Astrocyte (in vitro differentiated cells and primary cell): ENCODE measurements around the gene HTR7. TPM values are rescaled to one million over a fixed set of nuclear protein-coding genes. Genes with fewer than 3 reads are reported as not detected.
"Not testable (repeated sequence)": the region's sequence is repeated elsewhere in the genome, so short reads cannot be mapped to it uniquely, and the experiment has no call there.

ENCODE experiments used
- DNase-seq: peaks from one replicate; pipeline ENCODE4 v3.0.0-alpha.2; 2010; ENCODE audit warnings: low read depth
- FAIRE-seq: peaks from 2 replicates; lab custom pipeline; 2011; peaks lifted over from hg19 to GRCh38; lab: Jason Lieb, UNC
- H2AFZ ChIP-seq: 2 replicates; pipeline ENCODE4 v1.6.0; 2012; ENCODE audit warnings: low read depth, low read length, inconsistent platforms
- H3K27ac ChIP-seq: 2 replicates; pipeline ENCODE4 v1.5.1; 2011; ENCODE audit warnings: low read depth, low read length, inconsistent platforms
- H3K27me3 ChIP-seq: 2 replicates; pipeline ENCODE4 v1.6.0; 2011; ENCODE audit warnings: low read length, inconsistent platforms; ENCODE audit not compliant: insufficient read depth
- H3K36me3 ChIP-seq: 2 replicates; pipeline ENCODE4 v1.5.1; 2011; ENCODE audit warnings: low read length, inconsistent platforms; ENCODE audit not compliant: insufficient read depth
- H3K4me1 ChIP-seq: 2 replicates; pipeline ENCODE4 v1.5.1; 2011; ENCODE audit warnings: low read length, inconsistent platforms; ENCODE audit not compliant: insufficient read depth
- H3K4me2 ChIP-seq: 2 replicates; pipeline ENCODE4 v1.6.0; 2012; ENCODE audit warnings: low read length, inconsistent platforms
- H3K4me3 ChIP-seq: 2 replicates; pipeline ENCODE4 v1.5.1; 2011; ENCODE audit warnings: low read depth, mild to moderate bottlenecking, low read length, inconsistent platforms; ENCODE audit not compliant: insufficient read depth
- H3K79me2 ChIP-seq: 2 replicates; pipeline ENCODE4 v1.6.0; 2012; ENCODE audit warnings: mild to moderate bottlenecking, low read length, inconsistent platforms; ENCODE audit not compliant: insufficient read depth
- H3K9ac ChIP-seq: 2 replicates; pipeline ENCODE4 v1.6.0; 2012; ENCODE audit warnings: mild to moderate bottlenecking, low read length, inconsistent platforms
- H3K9me3 ChIP-seq: 2 replicates; pipeline ENCODE4 v1.5.1; 2012; ENCODE audit warnings: low read depth, mild to moderate bottlenecking, low read length, inconsistent platforms; ENCODE audit not compliant: insufficient read depth
- H4K20me1 ChIP-seq: 2 replicates; pipeline ENCODE4 v1.6.0; 2012; ENCODE audit warnings: low read length, inconsistent platforms; ENCODE audit not compliant: insufficient read depth
- H3K27ac Mint-ChIP-seq: one replicate; pipeline ENCODE4 v1.8.0; 2021; ENCODE audit warnings: mild to moderate bottlenecking, mixed read lengths; ENCODE audit not compliant: unreplicated experiment
- H3K27me3 Mint-ChIP-seq: one replicate; pipeline ENCODE4 v1.8.0; 2021; ENCODE audit warnings: low read depth, mixed read lengths; ENCODE audit not compliant: unreplicated experiment
- H3K36me3 Mint-ChIP-seq: one replicate; pipeline ENCODE4 v1.8.0; 2021; ENCODE audit warnings: low read depth, mixed read lengths; ENCODE audit not compliant: unreplicated experiment
- H3K4me1 Mint-ChIP-seq: one replicate; pipeline ENCODE4 v1.8.0; 2021; ENCODE audit warnings: low read depth, mixed read lengths; ENCODE audit not compliant: unreplicated experiment
- H3K4me3 Mint-ChIP-seq: one replicate; pipeline ENCODE4 v1.8.0; 2021; ENCODE audit warnings: mild to moderate bottlenecking, moderate library complexity, mixed read lengths; ENCODE audit not compliant: unreplicated experiment
- H3K9me3 Mint-ChIP-seq: one replicate; pipeline ENCODE4 v1.8.0; 2021; ENCODE audit warnings: mild to moderate bottlenecking, mixed read lengths; ENCODE audit not compliant: unreplicated experiment
- EZH2 ChIP-seq: IDR thresholded peaks from 2 replicates; pipeline ENCODE4 v1.6.1; 2012; ENCODE audit warnings: mild to moderate bottlenecking, low read length, inconsistent platforms; ENCODE audit not compliant: insufficient read depth
- total RNA-seq: library from RNA; stranded (reverse); gene quantifications from 2 replicates; pipeline ENCODE4 v1.2.1, GENCODE V29; 2021
- TF ChIP-seq, protein P1 (sequence below): IDR thresholded peaks from 2 replicates; pipeline ENCODE4 v1.5.1; 2011; ENCODE audit warnings: low read depth, mild to moderate bottlenecking, inconsistent platforms, low read length, moderate library complexity; ENCODE audit not compliant: insufficient read depth

Gene HTR7
- total RNA-seq, 1 donor from 2014 or later, result 0.89 TPM

DNA sequence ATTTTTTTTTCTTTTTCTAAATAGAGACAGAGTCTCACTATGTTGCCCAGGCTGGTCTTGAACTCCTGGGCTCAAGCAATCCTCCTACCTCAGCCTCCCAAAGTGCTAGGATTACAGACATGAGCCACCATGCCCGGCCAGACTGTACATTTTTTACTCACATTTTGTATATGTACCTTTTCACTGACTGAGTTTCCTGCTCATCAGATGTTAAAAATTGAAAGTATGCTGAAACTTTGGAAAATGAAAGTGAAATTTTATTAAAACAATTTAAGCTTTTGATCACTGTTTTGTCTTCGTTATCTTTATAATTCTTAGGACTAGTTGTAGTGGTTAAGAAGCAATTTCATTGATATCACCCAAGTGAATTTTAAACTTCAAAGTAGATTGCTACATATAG is 39.1 kb upstream of the HTR7 start:
- not testable (repeated sequence) for H4K20me1 ChIP-seq, FAIRE-seq, H3K27ac Mint-ChIP-seq, H3K4me1 Mint-ChIP-seq, H3K4me3 Mint-ChIP-seq, DNase-seq, H3K4me3 ChIP-seq, H3K79me2 ChIP-seq, H3K4me1 ChIP-seq, H2AFZ ChIP-seq, H3K27me3 Mint-ChIP-seq, H3K9me3 ChIP-seq, H3K9ac ChIP-seq, H3K9me3 Mint-ChIP-seq, H3K27me3 ChIP-seq, H3K4me2 ChIP-seq, H3K27ac ChIP-seq, H3K36me3 Mint-ChIP-seq
- H3K36me3 ChIP-seq, result peaks cover 21% of the 10 kb centered on the region

DNA sequence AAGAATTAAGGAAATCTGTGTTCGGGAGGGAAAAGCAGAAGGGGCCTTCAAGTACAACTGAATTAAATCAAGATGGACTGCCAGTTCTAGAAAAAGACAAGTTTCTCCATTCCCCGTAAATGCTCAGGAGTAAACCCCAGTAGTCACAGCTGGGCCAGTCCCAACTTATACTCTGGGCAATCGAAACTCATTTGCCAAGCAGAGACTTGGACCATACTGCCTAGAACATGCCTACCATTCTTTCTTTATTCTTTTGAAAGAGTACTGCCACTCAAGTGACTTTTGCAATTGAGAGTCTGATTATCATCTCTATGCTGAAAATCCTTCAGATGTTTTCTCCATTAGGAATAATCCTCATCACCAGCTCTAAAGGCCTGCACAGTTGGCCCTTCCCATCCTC is 35.4 kb upstream of the HTR7 start:
- Histone ChIP-seq H3K4me2 (no peak overlapping the region), H3K79me2 (no peaks in the 10 kb centered on the region), H3K9me3 (no peaks in the 10 kb centered on the region), H3K4me1 (no peaks in the 10 kb centered on the region), H3K27me3 (no peaks in the 10 kb centered on the region), H3K4me3 (no peak overlapping the region), H2AFZ (no peak overlapping the region), H3K9ac (no peak overlapping the region), H4K20me1 (no peaks in the 10 kb centered on the region), H3K27ac (no peak overlapping the region), H3K36me3 (peaks cover 21% of the 10 kb centered on the region)
- Mint-ChIP-seq H3K27me3 (no peaks in the 10 kb centered on the region), H3K4me1 (no peaks in the 10 kb centered on the region), H3K36me3 (peaks cover 3% of the 10 kb centered on the region), H3K9me3 (no peaks in the 10 kb centered on the region), H3K4me3 (no peak overlapping the region), H3K27ac (no peak overlapping the region)
- TF ChIP-seq, protein P1, sequence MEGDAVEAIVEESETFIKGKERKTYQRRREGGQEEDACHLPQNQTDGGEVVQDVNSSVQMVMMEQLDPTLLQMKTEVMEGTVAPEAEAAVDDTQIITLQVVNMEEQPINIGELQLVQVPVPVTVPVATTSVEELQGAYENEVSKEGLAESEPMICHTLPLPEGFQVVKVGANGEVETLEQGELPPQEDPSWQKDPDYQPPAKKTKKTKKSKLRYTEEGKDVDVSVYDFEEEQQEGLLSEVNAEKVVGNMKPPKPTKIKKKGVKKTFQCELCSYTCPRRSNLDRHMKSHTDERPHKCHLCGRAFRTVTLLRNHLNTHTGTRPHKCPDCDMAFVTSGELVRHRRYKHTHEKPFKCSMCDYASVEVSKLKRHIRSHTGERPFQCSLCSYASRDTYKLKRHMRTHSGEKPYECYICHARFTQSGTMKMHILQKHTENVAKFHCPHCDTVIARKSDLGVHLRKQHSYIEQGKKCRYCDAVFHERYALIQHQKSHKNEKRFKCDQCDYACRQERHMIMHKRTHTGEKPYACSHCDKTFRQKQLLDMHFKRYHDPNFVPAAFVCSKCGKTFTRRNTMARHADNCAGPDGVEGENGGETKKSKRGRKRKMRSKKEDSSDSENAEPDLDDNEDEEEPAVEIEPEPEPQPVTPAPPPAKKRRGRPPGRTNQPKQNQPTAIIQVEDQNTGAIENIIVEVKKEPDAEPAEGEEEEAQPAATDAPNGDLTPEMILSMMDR, result no peak
- TF ChIP-seq EZH2, result no peak
- DNase-seq (no peak), FAIRE-seq (no peak)

DNA sequence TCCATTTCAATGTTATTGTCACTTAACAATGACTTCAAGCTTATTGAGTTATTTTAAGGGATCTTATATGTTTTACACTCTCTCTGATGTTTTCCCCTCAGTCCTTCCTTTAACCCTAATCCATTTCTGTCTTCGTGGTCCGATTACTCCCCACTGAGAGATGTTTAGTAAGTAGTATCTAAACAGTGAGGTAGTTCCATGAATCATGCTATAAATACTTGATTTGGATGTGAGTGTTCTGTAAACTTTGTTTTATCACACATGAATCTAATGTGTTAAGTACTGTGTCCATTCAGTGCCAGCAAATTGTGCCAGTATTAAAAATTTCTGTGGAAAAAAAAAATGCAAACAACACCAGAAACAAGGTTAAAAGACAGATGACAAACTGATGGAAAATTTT is 32.5 kb upstream of the HTR7 start:
- no peak overlapping the region for H3K4me2 ChIP-seq
- H3K79me2 ChIP-seq, result no peaks in the 10 kb centered on the region
- H4K20me1 ChIP-seq, result no peaks in the 10 kb centered on the region
- H3K4me1 ChIP-seq, result no peaks in the 10 kb centered on the region
- Mint-ChIP-seq H3K9me3 (no peaks in the 10 kb centered on the region), H3K36me3 (peaks cover 8% of the 10 kb centered on the region), H3K27me3 (no peaks in the 10 kb centered on the region), H3K4me1 (no peaks in the 10 kb centered on the region), H3K4me3 (no peak overlapping the region), H3K27ac (no peak overlapping the region)
- H2AFZ ChIP-seq, result no peak overlapping the region
- FAIRE-seq, result peak; percentile 71
- peaks cover 20% of the 10 kb centered on the region for H3K36me3 ChIP-seq
- H3K27ac ChIP-seq, result no peak overlapping the region
- no peak overlapping the region for H3K9ac ChIP-seq
- peak; percentile 12 for DNase-seq
- TF ChIP-seq, protein P1, result no peak
- no peak for TF ChIP-seq EZH2
- no peaks in the 10 kb centered on the region for H3K9me3 ChIP-seq
- H3K4me3 ChIP-seq, result no peak overlapping the region
- no peaks in the 10 kb centered on the region for H3K27me3 ChIP-seq
